ENCODE measurements around the gene B4GALT5.
A peak's percentile ranks its signal among the peaks of the same experiment; 100 is the strongest.

B4GALT5 gene

DNA sequence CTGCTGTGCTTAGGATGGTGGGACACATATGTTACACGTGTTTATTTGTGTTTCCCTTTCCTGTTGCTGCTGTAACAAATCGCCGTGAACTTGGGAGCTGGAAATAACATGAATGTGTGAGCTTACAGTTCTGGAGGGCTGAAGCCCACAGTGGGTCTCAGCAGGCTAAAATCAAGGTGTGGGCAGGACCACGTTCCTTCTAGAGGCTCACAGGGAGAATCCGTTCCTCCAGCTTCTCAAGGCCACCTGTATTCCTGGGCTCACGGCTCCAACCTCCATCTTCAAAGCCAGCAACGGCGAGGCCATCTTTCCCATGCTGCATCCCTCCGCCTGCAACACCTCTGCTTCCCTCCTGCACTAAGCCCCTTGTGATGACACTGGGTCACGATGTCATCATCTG lies 118.3 kb downstream of the B4GALT5 start:
- TF ChIP-seq, protein P1, sequence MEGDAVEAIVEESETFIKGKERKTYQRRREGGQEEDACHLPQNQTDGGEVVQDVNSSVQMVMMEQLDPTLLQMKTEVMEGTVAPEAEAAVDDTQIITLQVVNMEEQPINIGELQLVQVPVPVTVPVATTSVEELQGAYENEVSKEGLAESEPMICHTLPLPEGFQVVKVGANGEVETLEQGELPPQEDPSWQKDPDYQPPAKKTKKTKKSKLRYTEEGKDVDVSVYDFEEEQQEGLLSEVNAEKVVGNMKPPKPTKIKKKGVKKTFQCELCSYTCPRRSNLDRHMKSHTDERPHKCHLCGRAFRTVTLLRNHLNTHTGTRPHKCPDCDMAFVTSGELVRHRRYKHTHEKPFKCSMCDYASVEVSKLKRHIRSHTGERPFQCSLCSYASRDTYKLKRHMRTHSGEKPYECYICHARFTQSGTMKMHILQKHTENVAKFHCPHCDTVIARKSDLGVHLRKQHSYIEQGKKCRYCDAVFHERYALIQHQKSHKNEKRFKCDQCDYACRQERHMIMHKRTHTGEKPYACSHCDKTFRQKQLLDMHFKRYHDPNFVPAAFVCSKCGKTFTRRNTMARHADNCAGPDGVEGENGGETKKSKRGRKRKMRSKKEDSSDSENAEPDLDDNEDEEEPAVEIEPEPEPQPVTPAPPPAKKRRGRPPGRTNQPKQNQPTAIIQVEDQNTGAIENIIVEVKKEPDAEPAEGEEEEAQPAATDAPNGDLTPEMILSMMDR (IDR thresholded peaks at IDR 0.05; ENCODE audit: low read depth, low read length, missing control alignments), result no peak
- H3K4me3 ChIP-seq (replicated peaks; ENCODE audit: low read depth, low read length), result no peak overlapping the region
- DNase-seq (ENCODE audit: extremely low read depth, low read depth), result no peak

DNA sequence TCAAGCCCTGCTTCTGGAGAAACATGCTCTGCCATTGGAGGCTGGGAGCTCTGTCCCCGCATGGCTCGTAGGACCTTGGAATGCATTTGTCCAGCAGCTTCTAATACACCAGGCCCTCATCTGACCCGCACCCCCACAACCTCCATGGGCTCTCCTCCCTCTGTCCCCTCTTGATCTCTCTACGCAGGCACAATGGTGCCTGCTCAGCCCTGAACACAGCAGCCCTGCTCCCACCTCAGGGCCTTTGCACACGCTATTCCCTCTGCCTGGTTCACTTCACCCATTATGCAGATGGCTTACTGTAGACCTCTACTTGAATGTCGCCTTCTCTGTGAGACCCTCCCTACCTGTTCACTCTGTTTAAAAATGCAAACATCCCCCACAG lies 118.8 kb downstream of the B4GALT5 start:
- H3K4me3 ChIP-seq (replicated peaks; ENCODE audit: low read depth, low read length), result no peak overlapping the region
- TF ChIP-seq, protein P1 (IDR thresholded peaks at IDR 0.05; ENCODE audit: low read depth, low read length, missing control alignments), result no peak
- no peak for DNase-seq (ENCODE audit: extremely low read depth, low read depth)

DNA sequence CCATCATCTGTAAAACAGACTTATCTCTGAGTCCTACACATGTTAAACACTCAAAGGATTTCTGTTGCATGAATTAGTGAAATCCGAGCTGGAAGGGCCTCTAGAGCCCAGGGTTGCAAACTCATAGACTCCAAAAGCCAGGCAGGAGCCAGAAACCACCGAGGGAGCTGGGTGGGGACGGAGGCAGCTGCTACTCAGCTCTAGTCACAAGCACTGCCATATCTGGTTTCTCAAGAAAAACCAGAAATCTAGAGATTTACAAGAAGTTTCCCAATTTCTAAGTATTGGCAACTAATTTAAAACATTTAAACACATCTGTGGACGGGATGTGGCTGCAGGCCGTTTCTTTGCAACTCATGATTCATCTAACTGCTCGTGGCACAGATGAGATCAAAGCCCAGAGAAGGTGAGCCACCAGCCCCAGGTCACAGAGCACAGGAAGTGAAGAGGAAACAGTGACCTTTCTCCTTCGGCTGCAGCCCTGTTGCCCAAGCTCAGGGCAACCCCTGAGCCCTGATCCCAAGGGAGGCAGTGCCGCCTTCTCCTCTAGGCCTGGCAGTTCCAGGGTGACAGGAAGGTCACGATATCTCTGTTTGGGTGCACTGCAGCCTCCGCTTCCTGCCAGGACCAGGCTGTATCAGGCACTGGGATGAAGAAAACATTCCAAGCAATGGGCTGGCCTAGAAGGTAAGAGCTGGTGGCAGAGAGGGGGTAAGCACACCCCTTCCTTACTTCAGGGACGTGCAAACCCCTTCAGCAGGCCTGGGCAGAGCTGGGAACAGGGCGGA lies 119.3 kb downstream of the B4GALT5 start:
- no peak overlapping the region for H3K4me3 ChIP-seq (replicated peaks; ENCODE audit: low read depth, low read length)
- TF ChIP-seq, protein P1 (IDR thresholded peaks at IDR 0.05; ENCODE audit: low read depth, low read length, missing control alignments), result no peak
- DNase-seq (ENCODE audit: extremely low read depth, low read depth), result peak; percentile 83

DNA sequence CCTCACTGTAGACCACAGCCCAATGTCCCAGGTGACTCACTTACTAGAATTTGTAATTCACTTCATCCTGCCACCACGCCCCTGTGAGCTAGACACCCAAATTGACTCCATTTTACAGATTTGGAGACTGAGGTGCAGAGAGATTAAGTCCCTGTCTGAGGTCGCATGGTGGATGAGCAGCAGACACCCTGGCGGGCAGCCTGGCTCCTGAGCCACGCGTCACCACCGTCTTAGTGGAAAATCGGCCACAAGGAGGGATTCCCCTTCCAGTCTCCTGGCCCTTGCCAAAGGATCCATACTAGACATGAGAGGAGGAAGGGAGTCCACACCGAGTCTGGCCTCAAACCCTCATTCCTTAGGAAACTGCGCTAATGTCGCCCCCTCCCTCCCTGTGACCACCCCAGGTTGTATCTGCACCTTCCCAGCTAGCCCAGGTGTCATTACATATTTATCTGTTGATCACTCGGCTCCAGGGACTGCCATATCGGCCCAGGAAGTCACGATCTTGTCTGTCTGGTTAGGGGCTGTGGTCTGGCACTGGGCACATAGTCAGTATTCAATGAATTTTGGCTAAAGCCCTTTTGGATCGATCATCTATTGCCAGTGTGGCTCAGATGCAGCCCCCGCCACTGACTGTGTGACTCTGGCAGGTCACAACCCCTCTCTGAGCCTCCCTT lies 120.1 kb downstream of the B4GALT5 start:
- H3K4me3 ChIP-seq (replicated peaks; ENCODE audit: low read depth, low read length), result no peak overlapping the region
- DNase-seq (ENCODE audit: extremely low read depth, low read depth), result no peak
- TF ChIP-seq, protein P1 (IDR thresholded peaks at IDR 0.05; ENCODE audit: low read depth, low read length, missing control alignments), result no peak

DNA sequence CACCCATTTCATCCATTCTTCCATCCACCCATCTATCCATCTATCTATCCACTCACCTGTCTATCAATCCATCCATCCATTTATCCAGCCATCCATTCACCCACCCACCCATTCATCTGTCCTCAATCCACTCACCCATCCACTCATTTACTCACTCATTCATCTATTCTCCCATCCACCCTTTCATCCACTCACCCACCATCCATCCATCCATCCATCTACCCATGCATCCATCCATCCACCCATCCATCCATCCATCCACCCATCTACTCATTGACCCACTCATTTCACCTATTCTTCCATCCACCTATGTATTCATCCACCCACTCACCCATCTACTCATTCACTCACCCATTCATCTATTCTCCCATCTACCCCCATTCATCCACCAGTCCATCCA lies 121.6 kb downstream of the B4GALT5 start:
- H3K4me3 ChIP-seq (replicated peaks; ENCODE audit: low read depth, low read length), result no peak overlapping the region
- no peak for DNase-seq (ENCODE audit: extremely low read depth, low read depth)
- TF ChIP-seq, protein P1 (IDR thresholded peaks at IDR 0.05; ENCODE audit: low read depth, low read length, missing control alignments), result no peak

DNA sequence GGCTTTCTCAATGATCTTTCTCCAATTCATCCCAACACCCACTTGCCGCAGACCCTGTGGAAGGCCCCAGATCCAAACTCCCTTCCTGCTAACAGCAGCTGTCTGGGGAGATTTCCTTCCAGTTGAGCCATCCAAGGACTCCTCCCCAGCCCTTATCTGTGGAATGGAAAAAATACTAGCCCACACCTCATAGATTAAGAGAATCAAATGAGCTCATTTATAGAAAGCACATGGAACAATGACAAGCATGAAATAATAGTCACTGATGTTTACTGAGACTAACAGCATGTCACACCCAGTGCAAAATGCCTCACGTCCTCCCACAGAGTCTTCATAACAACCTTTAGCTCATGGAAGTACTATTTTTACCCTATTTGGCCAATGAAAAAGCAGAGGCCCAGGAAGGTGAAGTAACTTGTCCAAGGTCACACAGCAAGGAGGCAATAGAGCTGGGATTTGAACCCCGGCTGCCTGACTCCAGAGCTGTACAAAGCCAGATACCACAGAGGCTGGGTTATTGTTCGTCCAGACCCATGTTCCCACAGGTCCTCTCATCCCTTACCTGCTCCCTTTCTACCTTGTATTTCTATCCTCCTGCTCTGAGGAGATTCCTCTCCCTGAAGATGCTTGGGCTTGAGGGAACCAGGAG lies 122.3 kb downstream of the B4GALT5 start:
- TF ChIP-seq, protein P1 (IDR thresholded peaks at IDR 0.05; ENCODE audit: low read depth, low read length, missing control alignments), result no peak
- no peak for DNase-seq (ENCODE audit: extremely low read depth, low read depth)
- H3K4me3 ChIP-seq (replicated peaks; ENCODE audit: low read depth, low read length), result no peak overlapping the region
